Panc1 (cell line): ENCODE results near the gene SIRPA.

ENCODE experiments used
- CTCF ChIP-seq: fragments of 450-650 bp; IDR thresholded peaks from 2 replicates; pipeline ENCODE4 v1.5.1; 2017; ENCODE audit warnings: mild to moderate bottlenecking
- POLR2AphosphoS5 ChIP-seq: IDR thresholded peaks from 2 replicates; pipeline ENCODE4 v1.6.1; 2012; ENCODE audit warnings: mild to moderate bottlenecking, low read depth, low read length, moderate library complexity
- SIN3A ChIP-seq: IDR thresholded peaks from 2 replicates; pipeline ENCODE4 v1.6.1; 2012; ENCODE audit warnings: low read depth, mild to moderate bottlenecking, low read length, moderate library complexity, borderline replicate concordance; ENCODE audit not compliant: insufficient read depth

- TF ChIP-seq CTCF (no peak), POLR2AphosphoS5 (no peak), SIN3A (no peak)
Observed at GRCh38 chr20:1871807-1872458, 23.3 kb upstream of the SIRPA start.
